ENCODE measurements around the gene WBP1L.

Gene WBP1L

DNA sequence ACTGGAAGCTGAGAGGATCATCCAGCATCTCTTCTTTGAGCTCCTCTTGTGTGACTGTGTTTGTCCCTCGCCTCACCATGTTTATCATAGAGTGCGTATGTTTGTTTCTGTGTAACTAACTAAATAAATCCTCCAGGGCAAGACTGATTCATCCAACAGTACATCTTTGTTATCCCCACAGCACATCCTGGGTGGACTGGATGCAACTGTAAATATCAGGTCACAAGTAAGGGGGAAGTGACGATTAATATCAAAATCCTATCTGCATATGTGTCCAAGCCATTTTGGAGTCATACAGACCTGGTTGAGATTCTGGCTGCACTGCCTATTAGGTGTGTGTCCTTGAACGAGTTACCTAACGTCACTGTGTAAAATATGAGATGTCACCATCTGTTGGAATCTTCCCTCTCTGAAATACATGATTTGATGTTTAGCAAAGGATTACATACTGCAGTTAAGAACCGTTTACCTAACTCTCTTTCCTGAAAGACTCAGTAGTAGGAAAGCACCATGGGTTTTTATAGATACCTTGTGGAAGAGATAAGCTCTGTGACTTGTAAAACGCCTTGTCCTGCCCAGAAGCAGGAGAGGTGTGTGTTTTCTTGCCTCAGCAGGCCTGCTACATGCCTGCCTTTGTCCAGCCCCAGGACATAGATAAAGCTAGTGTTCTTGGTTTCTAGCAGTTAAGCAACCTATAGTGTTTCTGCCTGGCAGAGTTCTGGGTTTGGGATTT, 25.8 kb downstream of the WBP1L start:
- peak; percentile 80 to 81 for DNase-seq
- no peak overlapping the region for H4K8ac ChIP-seq (ENCODE audit: low read depth, low read length)

GRCh38 chr10:102770108-102770482, 26.3 kb downstream of the WBP1L start:
- peaks cover 28 to 43% of the 10 kb centered on the region in 2 experiments for H3K4me1 ChIP-seq (ENCODE audit: control insufficient read depth in 1 of 2, insufficient read depth in 2 of 2, low read length in 2 of 2)

More for the DNA sequence above, 25.8 kb downstream of the WBP1L start:
- H3K79me1 ChIP-seq (ENCODE audit: low read length): peaks cover 33% of the 10 kb centered on the region
- H3K9ac ChIP-seq (ENCODE audit: low read length): no peak overlapping the region
- peaks cover 0 to 2% of the 10 kb centered on the region in 2 experiments for H3K36me3 ChIP-seq (ENCODE audit: control insufficient read depth in 1 of 2, insufficient read depth in 2 of 2, low read length in 2 of 2)
- H3K79me2 ChIP-seq (ENCODE audit: control insufficient read depth, insufficient read depth, low read length, poor library complexity): peaks cover 8% of the 10 kb centered on the region
- peak overlapping the region; percentile 20 for H3K14ac ChIP-seq (ENCODE audit: low read length)
- no peak overlapping the region for H2BK5ac ChIP-seq (ENCODE audit: low read depth, low read length, poor library complexity)
- H3K23ac ChIP-seq (ENCODE audit: low read length): no peak overlapping the region
- peak overlapping the region; percentile 75 for H2BK120ac ChIP-seq (ENCODE audit: insufficient read depth, low read length, poor library complexity)
- peak overlapping the region; percentile 94 for H3K27ac ChIP-seq (ENCODE audit: low read depth, low read length)
- H2AK5ac ChIP-seq (ENCODE audit: low read length): no peak overlapping the region
- no peaks in the 10 kb centered on the region for H3K27me3 ChIP-seq (ENCODE audit: insufficient read depth, low read length)
- WGBS (ENCODE audit: extremely low coverage, insufficient coverage, insufficient read length): no CpG with 5 or more reads among the region's 7 CpGs
- peaks cover 3% of the 10 kb centered on the region for H3K9me3 ChIP-seq (ENCODE audit: insufficient read depth, low read depth, low read length)
- no peak overlapping the region for H4K12ac ChIP-seq (ENCODE audit: low read depth, low read length)
- H4K91ac ChIP-seq (ENCODE audit: low read depth, low read length): peak overlapping the region; percentile 42
- H3K4me3 ChIP-seq (ENCODE audit: low read depth, low read length): no peak overlapping the region
- H3K4ac ChIP-seq (ENCODE audit: low read depth, low read length): no peak overlapping the region
- peak overlapping the region; percentile 23 for H2BK12ac ChIP-seq (ENCODE audit: low read length)
- H3K18ac ChIP-seq (ENCODE audit: low read length): no peak overlapping the region
- H3K4me1 ChIP-seq (ENCODE audit: control insufficient read depth in 1 of 2, insufficient read depth in 2 of 2, low read length in 2 of 2): peaks cover 28 to 40% of the 10 kb centered on the region in 2 experiments
- no peak overlapping the region for H3K4me2 ChIP-seq (ENCODE audit: low read length)
- no peak overlapping the region for H2AFZ ChIP-seq (ENCODE audit: insufficient read depth, low read length, poor library complexity)

GRCh38 chr10:102770792-102771191, 27.0 kb downstream of the WBP1L start:
- no CpG with 5 or more reads among the region's 1 CpG for WGBS (ENCODE audit: extremely low coverage, insufficient coverage, insufficient read length)
- Histone ChIP-seq H4K12ac (ENCODE audit: low read depth, low read length) (no peak overlapping the region), H3K79me1 (ENCODE audit: low read length) (peaks cover 38% of the 10 kb centered on the region)

More at GRCh38 chr10:102770108-102770482, 26.3 kb downstream of the WBP1L start:
- H3K27ac ChIP-seq (ENCODE audit: low read depth, low read length): peak overlapping the region; percentile 94
- H2BK5ac ChIP-seq (ENCODE audit: low read depth, low read length, poor library complexity): peak overlapping the region; percentile 68
- peaks cover 0 to 2% of the 10 kb centered on the region in 2 experiments for H3K36me3 ChIP-seq (ENCODE audit: control insufficient read depth in 1 of 2, insufficient read depth in 2 of 2, low read length in 2 of 2)
- peaks cover 36% of the 10 kb centered on the region for H3K79me1 ChIP-seq (ENCODE audit: low read length)
- H3K14ac ChIP-seq (ENCODE audit: low read length): peak overlapping the region; percentile 57
- H3K9ac ChIP-seq (ENCODE audit: low read length): no peak overlapping the region
- peak overlapping the region; percentile 1 for H4K8ac ChIP-seq (ENCODE audit: low read depth, low read length)
- H3K79me2 ChIP-seq (ENCODE audit: control insufficient read depth, insufficient read depth, low read length, poor library complexity): peaks cover 8% of the 10 kb centered on the region
- H3K4ac ChIP-seq (ENCODE audit: low read depth, low read length): peak overlapping the region; percentile 1
- no peak overlapping the region for H3K4me2 ChIP-seq (ENCODE audit: low read length)
- peak overlapping the region; percentile 9 for H2BK12ac ChIP-seq (ENCODE audit: low read length)
- no peak overlapping the region for H2AFZ ChIP-seq (ENCODE audit: insufficient read depth, low read length, poor library complexity)
- H3K27me3 ChIP-seq (ENCODE audit: insufficient read depth, low read length): no peaks in the 10 kb centered on the region
- no peak overlapping the region for H3K23ac ChIP-seq (ENCODE audit: low read length)
- peak overlapping the region; percentile 7 for H4K91ac ChIP-seq (ENCODE audit: low read depth, low read length)
- H2AK5ac ChIP-seq (ENCODE audit: low read length): peak overlapping the region; percentile 59
- peaks cover 3% of the 10 kb centered on the region for H3K9me3 ChIP-seq (ENCODE audit: insufficient read depth, low read depth, low read length)
- peak; percentile 20 to 50 for DNase-seq
- WGBS (ENCODE audit: extremely low coverage, insufficient coverage, insufficient read length): no CpG with 5 or more reads among the region's 3 CpGs
- H3K4me3 ChIP-seq (ENCODE audit: low read depth, low read length): no peak overlapping the region
- no peak overlapping the region for H4K12ac ChIP-seq (ENCODE audit: low read depth, low read length)
- H3K18ac ChIP-seq (ENCODE audit: low read length): peak overlapping the region; percentile 12
- peak overlapping the region; percentile 67 for H2BK120ac ChIP-seq (ENCODE audit: insufficient read depth, low read length, poor library complexity)

DNA sequence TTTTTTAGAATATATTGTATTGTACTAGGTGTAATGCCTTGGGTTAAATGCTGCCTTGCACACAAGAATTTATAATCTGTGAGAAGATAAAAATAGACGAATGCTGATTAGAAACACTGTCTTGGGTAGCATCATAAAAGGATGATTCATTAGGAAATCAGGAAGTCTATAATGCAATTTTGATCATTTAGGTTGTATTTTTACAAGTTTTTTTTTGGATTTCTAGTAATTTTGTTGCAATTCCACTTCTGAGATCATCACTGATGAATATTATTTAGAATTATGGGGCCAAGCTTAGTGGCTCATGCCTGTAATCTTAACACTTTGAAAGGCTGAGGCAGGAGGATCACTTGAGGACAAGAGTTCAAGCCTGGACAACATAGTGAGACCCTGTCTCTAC, 29.6 kb downstream of the WBP1L start:
- H4K8ac ChIP-seq (ENCODE audit: low read depth, low read length): no peak overlapping the region
- H3K79me1 ChIP-seq (ENCODE audit: low read length): peaks cover 58% of the 10 kb centered on the region
- no peak overlapping the region for H2AFZ ChIP-seq (ENCODE audit: insufficient read depth, low read length, poor library complexity)
- H3K36me3 ChIP-seq (ENCODE audit: control insufficient read depth in 1 of 2, insufficient read depth in 2 of 2, low read length in 2 of 2): peaks cover 0 to 2% of the 10 kb centered on the region in 2 experiments
- H3K23ac ChIP-seq (ENCODE audit: low read length): no peak overlapping the region
- H3K27ac ChIP-seq (ENCODE audit: low read depth, low read length): no peak overlapping the region
- H2BK5ac ChIP-seq (ENCODE audit: low read depth, low read length, poor library complexity): no peak overlapping the region
- no peak overlapping the region for H3K14ac ChIP-seq (ENCODE audit: low read length)
- H3K79me2 ChIP-seq (ENCODE audit: control insufficient read depth, insufficient read depth, low read length, poor library complexity): peaks cover 27% of the 10 kb centered on the region
- no peak overlapping the region for H2BK120ac ChIP-seq (ENCODE audit: insufficient read depth, low read length, poor library complexity)
- DNase-seq: no peak
- H3K4me2 ChIP-seq (ENCODE audit: low read length): no peak overlapping the region
- H4K91ac ChIP-seq (ENCODE audit: low read depth, low read length): no peak overlapping the region
- no peak overlapping the region for H4K12ac ChIP-seq (ENCODE audit: low read depth, low read length)
- H3K18ac ChIP-seq (ENCODE audit: low read length): no peak overlapping the region
- no peak overlapping the region for H3K4ac ChIP-seq (ENCODE audit: low read depth, low read length)
- WGBS (ENCODE audit: extremely low coverage, insufficient coverage, insufficient read length): no CpG with 5 or more reads among the region's 1 CpG
- no peak overlapping the region for H2AK5ac ChIP-seq (ENCODE audit: low read length)
- peaks cover 3% of the 10 kb centered on the region for H3K9me3 ChIP-seq (ENCODE audit: insufficient read depth, low read depth, low read length)
- H3K4me3 ChIP-seq (ENCODE audit: low read depth, low read length): no peak overlapping the region
- no peak overlapping the region for H3K9ac ChIP-seq (ENCODE audit: low read length)
- peaks cover 43 to 55% of the 10 kb centered on the region in 2 experiments for H3K4me1 ChIP-seq (ENCODE audit: control insufficient read depth in 1 of 2, insufficient read depth in 2 of 2, low read length in 2 of 2)
- H3K27me3 ChIP-seq (ENCODE audit: insufficient read depth, low read length): no peaks in the 10 kb centered on the region
- no peak overlapping the region for H2BK12ac ChIP-seq (ENCODE audit: low read length)

More at GRCh38 chr10:102770792-102771191, 27.0 kb downstream of the WBP1L start:
- Histone ChIP-seq H3K4me2 (ENCODE audit: low read length) (no peak overlapping the region), H2BK5ac (ENCODE audit: low read depth, low read length, poor library complexity) (peak overlapping the region; percentile 68), H3K4me3 (ENCODE audit: low read depth, low read length) (no peak overlapping the region), H3K9me3 (ENCODE audit: insufficient read depth, low read depth, low read length) (peaks cover 3% of the 10 kb centered on the region), H3K18ac (ENCODE audit: low read length) (peak overlapping the region; percentile 12), H3K14ac (ENCODE audit: low read length) (no peak overlapping the region), H3K4me1 (ENCODE audit: control insufficient read depth in 1 of 2, insufficient read depth in 2 of 2, low read length in 2 of 2) (peaks cover 32 to 45% of the 10 kb centered on the region in 2 experiments), H3K23ac (ENCODE audit: low read length) (no peak overlapping the region), H3K27ac (ENCODE audit: low read depth, low read length) (peak overlapping the region; percentile 94), H3K36me3 (ENCODE audit: control insufficient read depth in 1 of 2, insufficient read depth in 2 of 2, low read length in 2 of 2) (peaks cover 0 to 2% of the 10 kb centered on the region in 2 experiments), H2BK12ac (ENCODE audit: low read length) (peak overlapping the region; percentile 9), H3K27me3 (ENCODE audit: insufficient read depth, low read length) (no peaks in the 10 kb centered on the region), H3K79me2 (ENCODE audit: control insufficient read depth, insufficient read depth, low read length, poor library complexity) (peaks cover 11% of the 10 kb centered on the region), H4K91ac (ENCODE audit: low read depth, low read length) (peak overlapping the region; percentile 7), H3K9ac (ENCODE audit: low read length) (no peak overlapping the region), H2BK120ac (ENCODE audit: insufficient read depth, low read length, poor library complexity) (peak overlapping the region; percentile 67), H4K8ac (ENCODE audit: low read depth, low read length) (peak overlapping the region; percentile 1), H2AFZ (ENCODE audit: insufficient read depth, low read length, poor library complexity) (no peak overlapping the region), H2AK5ac (ENCODE audit: low read length) (no peak overlapping the region), H3K4ac (ENCODE audit: low read depth, low read length) (peak overlapping the region; percentile 1)
- DNase-seq: no peak
